GM23338 (cell line): ENCODE results near the gene RHOG. TPM values are rescaled to one million over a fixed set of nuclear protein-coding genes. Genes with fewer than 3 reads are reported as not detected.

Source experiments
- ETS1 ChIP-seq: IDR thresholded peaks from 2 replicates; pipeline ENCODE4 v1.6.1; 2016; ENCODE audit warnings: antibody characterized with exemption
- EZH2 ChIP-seq: fragments of 200-600 bp; sonication (generic); IDR thresholded peaks from one replicate; pipeline ENCODE4 v1.8.0; 2017; ENCODE audit warnings: antibody characterized with exemption, mild to moderate bottlenecking, low read depth; ENCODE audit not compliant: unreplicated experiment
- EZH2phosphoT487 ChIP-seq: fragments of 200-600 bp; sonication (generic); IDR thresholded peaks from one replicate; pipeline ENCODE4 v1.8.1; 2018; ENCODE audit warnings: antibody characterized with exemption; ENCODE audit not compliant: unreplicated experiment
- JUNB ChIP-seq: IDR thresholded peaks from one replicate; pipeline ENCODE4 v1.6.1; 2016; ENCODE audit warnings: antibody characterized with exemption; ENCODE audit not compliant: unreplicated experiment
- STAT1 ChIP-seq: IDR thresholded peaks from one replicate; pipeline ENCODE4 v1.6.1; 2016; ENCODE audit warnings: antibody characterized with exemption; ENCODE audit not compliant: unreplicated experiment
- ZNF114 ChIP-seq: fragments of 250-450 bp; sonication (Bioruptor Pico); IDR thresholded peaks from 2 replicates; pipeline ENCODE4 v1.5.0; 2020; ENCODE audit warnings: mild to moderate bottlenecking, moderate library complexity
- ZNF331 ChIP-seq: fragments of 250-450 bp; sonication (Bioruptor Pico); IDR thresholded peaks from 2 replicates; pipeline ENCODE4 v1.5.0; 2020; ENCODE audit warnings: low read depth, mild to moderate bottlenecking, moderate library complexity
- polyA plus RNA-seq: library from polyadenylated mRNA; unstranded; fragments of >200 nt; fragmentation: Nextera tagmentation; extraction: Ambion mirVana; gene quantifications from 2 replicates; pipeline ENCODE4 v1.2.1, GENCODE V29; 2016
- total RNA-seq: library from RNA; depleted of rRNA; stranded (reverse); fragments of >200 nt; shearing (Covaris generic); gene quantifications from 2 replicates; pipeline ENCODE4 v1.2.3, GENCODE V29; 2014
- TF ChIP-seq, protein P1 (sequence below): fragments of 250-450 bp; sonication (Bioruptor Pico); IDR thresholded peaks from 2 replicates; pipeline ENCODE4 v1.5.0; 2020; ENCODE audit warnings: mild to moderate bottlenecking, moderate library complexity

RHOG gene
- total and polyA plus RNA-seq, 2 experiments from 2014 or later: 26.3 to 38.6 TPM

DNA sequence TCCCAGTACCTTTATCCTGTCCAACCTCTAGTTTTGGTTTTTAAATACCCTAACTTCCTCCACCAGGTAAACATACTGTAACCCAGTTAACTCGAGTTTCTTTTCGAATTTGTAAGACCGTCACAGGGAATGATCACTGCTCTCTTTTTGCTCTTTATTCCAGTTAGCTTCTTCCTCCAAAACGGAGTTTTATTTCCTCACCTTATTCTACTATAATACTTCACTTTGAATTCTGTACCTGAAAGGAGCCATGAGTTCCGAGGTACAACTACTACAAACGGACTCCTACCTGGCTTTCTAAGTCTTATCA lies 44.8 kb downstream of the RHOG start (continued):
- TF ChIP-seq, protein P1, sequence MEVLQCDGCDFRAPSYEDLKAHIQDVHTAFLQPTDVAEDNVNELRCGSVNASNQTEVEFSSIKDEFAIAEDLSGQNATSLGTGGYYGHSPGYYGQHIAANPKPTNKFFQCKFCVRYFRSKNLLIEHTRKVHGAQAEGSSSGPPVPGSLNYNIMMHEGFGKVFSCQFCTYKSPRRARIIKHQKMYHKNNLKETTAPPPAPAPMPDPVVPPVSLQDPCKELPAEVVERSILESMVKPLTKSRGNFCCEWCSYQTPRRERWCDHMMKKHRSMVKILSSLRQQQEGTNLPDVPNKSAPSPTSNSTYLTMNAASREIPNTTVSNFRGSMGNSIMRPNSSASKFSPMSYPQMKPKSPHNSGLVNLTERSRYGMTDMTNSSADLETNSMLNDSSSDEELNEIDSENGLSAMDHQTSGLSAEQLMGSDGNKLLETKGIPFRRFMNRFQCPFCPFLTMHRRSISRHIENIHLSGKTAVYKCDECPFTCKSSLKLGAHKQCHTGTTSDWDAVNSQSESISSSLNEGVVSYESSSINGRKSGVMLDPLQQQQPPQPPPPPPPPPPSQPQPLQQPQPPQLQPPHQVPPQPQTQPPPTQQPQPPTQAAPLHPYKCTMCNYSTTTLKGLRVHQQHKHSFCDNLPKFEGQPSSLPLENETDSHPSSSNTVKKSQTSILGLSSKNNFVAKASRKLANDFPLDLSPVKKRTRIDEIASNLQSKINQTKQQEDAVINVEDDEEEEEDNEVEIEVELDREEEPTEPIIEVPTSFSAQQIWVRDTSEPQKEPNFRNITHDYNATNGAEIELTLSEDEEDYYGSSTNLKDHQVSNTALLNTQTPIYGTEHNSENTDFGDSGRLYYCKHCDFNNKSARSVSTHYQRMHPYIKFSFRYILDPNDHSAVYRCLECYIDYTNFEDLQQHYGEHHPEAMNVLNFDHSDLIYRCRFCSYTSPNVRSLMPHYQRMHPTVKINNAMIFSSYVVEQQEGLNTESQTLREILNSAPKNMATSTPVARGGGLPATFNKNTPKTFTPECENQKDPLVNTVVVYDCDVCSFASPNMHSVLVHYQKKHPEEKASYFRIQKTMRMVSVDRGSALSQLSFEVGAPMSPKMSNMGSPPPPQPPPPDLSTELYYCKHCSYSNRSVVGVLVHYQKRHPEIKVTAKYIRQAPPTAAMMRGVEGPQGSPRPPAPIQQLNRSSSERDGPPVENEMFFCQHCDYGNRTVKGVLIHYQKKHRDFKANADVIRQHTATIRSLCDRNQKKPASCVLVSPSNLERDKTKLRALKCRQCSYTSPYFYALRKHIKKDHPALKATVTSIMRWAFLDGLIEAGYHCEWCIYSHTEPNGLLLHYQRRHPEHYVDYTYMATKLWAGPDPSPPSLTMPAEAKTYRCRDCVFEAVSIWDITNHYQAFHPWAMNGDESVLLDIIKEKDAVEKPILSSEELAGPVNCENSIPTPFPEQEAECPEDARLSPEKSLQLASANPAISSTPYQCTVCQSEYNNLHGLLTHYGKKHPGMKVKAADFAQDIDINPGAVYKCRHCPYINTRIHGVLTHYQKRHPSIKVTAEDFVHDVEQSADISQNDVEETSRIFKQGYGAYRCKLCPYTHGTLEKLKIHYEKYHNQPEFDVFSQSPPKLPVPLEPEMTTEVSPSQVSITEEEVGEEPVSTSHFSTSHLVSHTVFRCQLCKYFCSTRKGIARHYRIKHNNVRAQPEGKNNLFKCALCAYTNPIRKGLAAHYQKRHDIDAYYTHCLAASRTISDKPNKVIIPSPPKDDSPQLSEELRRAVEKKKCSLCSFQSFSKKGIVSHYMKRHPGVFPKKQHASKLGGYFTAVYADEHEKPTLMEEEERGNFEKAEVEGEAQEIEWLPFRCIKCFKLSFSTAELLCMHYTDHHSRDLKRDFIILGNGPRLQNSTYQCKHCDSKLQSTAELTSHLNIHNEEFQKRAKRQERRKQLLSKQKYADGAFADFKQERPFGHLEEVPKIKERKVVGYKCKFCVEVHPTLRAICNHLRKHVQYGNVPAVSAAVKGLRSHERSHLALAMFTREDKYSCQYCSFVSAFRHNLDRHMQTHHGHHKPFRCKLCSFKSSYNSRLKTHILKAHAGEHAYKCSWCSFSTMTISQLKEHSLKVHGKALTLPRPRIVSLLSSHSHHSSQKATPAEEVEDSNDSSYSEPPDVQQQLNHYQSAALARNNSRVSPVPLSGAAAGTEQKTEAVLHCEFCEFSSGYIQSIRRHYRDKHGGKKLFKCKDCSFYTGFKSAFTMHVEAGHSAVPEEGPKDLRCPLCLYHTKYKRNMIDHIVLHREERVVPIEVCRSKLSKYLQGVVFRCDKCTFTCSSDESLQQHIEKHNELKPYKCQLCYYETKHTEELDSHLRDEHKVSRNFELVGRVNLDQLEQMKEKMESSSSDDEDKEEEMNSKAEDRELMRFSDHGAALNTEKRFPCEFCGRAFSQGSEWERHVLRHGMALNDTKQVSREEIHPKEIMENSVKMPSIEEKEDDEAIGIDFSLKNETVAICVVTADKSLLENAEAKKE (CRISPR knock-in tag): no peak
- TF ChIP-seq STAT1: no peak
- TF ChIP-seq EZH2phosphoT487: no peak
- TF ChIP-seq ZNF114 (CRISPR knock-in tag): no peak
- TF ChIP-seq EZH2: no peak
- TF ChIP-seq JUNB: no peak
- no peak for TF ChIP-seq ZNF331 (CRISPR knock-in tag)
- TF ChIP-seq ETS1: no peak
